Measurements from ENCODE around the gene PANK4.

PANK4 gene

GRCh38 chr1:2494323-2494693 is 32.1 kb downstream of the PANK4 start:
- no peak for DNase-seq

- no peak for DNase-seq
Observed at GRCh38 chr1:2493691-2494322, 32.6 kb downstream of the PANK4 start.

- DNase-seq, result no peak
Observed at GRCh38 chr1:2493218-2493617, 33.2 kb downstream of the PANK4 start.

- DNase-seq, result no peak
Observed at GRCh38 chr1:2492091-2492490, 34.3 kb downstream of the PANK4 start.

GRCh38 chr1:2489615-2490014 is 36.8 kb downstream of the PANK4 start:
- no peak for DNase-seq

- DNase-seq, result no peak
Observed at GRCh38 chr1:2488688-2489087, 37.7 kb downstream of the PANK4 start.

- DNase-seq, result no peak
Observed at GRCh38 chr1:2486558-2486957, 39.8 kb downstream of the PANK4 start.

- no peak for DNase-seq
Observed at GRCh38 chr1:2486041-2486440, 40.4 kb downstream of the PANK4 start.

- DNase-seq, result no peak
Observed at GRCh38 chr1:2483970-2484369, 42.4 kb downstream of the PANK4 start.

GRCh38 chr1:2483026-2483425 is 43.4 kb downstream of the PANK4 start:
- DNase-seq, result no peak

GRCh38 chr1:2482588-2482987 is 43.8 kb downstream of the PANK4 start:
- no peak for DNase-seq

GRCh38 chr1:2481885-2482284 is 44.5 kb downstream of the PANK4 start:
- DNase-seq, result peak; percentile 9

GRCh38 chr1:2480986-2481364 is 45.4 kb downstream of the PANK4 start:
- no peak for DNase-seq

- no peak for DNase-seq
Observed at GRCh38 chr1:2480236-2480985, 46.0 kb downstream of the PANK4 start.

GRCh38 chr1:2479618-2480017 is 46.8 kb downstream of the PANK4 start:
- DNase-seq, result no peak

GRCh38 chr1:2479186-2479585 is 47.2 kb downstream of the PANK4 start:
- DNase-seq, result no peak

- no peak for DNase-seq
Observed at GRCh38 chr1:2477791-2478499, 48.5 kb downstream of the PANK4 start.

- no peak for DNase-seq
Observed at GRCh38 chr1:2477309-2477708, 49.1 kb downstream of the PANK4 start.

- DNase-seq, result no peak
Observed at GRCh38 chr1:2476061-2476999, 50.1 kb downstream of the PANK4 start, which contains the start of gene PLCH2. PLCH2 (plus strand) TSS chr1:2476289; CDS start chr1:2476589, 300 bp downstream.

- DNase-seq, result no peak
Observed at GRCh38 chr1:2475571-2475970, 50.8 kb downstream of the PANK4 start.

GRCh38 chr1:2474933-2475371 is 51.4 kb downstream of the PANK4 start:
- DNase-seq, result no peak

GRCh38 chr1:2474104-2474844 is 52.1 kb downstream of the PANK4 start:
- DNase-seq, result no peak

All from hematopoietic multipotent progenitor cell treated with erythropoietin and hydrocortisone succinate and interleukin-3 and kit ligand, for 8 days (in vitro differentiated cells).